Inflammatory macrophage treated with lipopolysaccharide for 1 hour (primary cell): ENCODE results near the gene E2F3.

Source experiments
- DNase-seq, 2 donors: peaks; one replicate each; pipeline ENCODE4 v3.0.0-alpha.2; 2020 to 2022

The E2F3 gene

GRCh38 chr6:20402342-20403069 is 827 bp downstream of the E2F3 start:
- peak; percentile 74 to 77 for DNase-seq

- peak; percentile 94 to 96 for DNase-seq
Measured at GRCh38 chr6:20403070-20403765, 1.5 kb downstream of the E2F3 start.

- peak; percentile 61 to 63 for DNase-seq
Measured at GRCh38 chr6:20403766-20404640, 2.3 kb downstream of the E2F3 start.

- DNase-seq: peak; percentile 41 to 47
Measured at GRCh38 chr6:20404641-20405032, 3.0 kb downstream of the E2F3 start.

- no peak for DNase-seq
Measured at GRCh38 chr6:20408851-20409250, 7.2 kb downstream of the E2F3 start.

- no peak for DNase-seq
Measured at GRCh38 chr6:20409427-20409971, 7.8 kb downstream of the E2F3 start.

GRCh38 chr6:20411544-20411943 is 9.9 kb downstream of the E2F3 start:
- DNase-seq: peak in 1 of 2 donors; percentile 22

- DNase-seq: no peak
Measured at GRCh38 chr6:20411953-20412681, 10.4 kb downstream of the E2F3 start.

- DNase-seq: no peak
Measured at GRCh38 chr6:20412682-20413073, 11.0 kb downstream of the E2F3 start.

GRCh38 chr6:20413826-20414225 is 12.1 kb downstream of the E2F3 start:
- DNase-seq: no peak

GRCh38 chr6:20414711-20415110 is 13.0 kb downstream of the E2F3 start:
- DNase-seq: no peak

- DNase-seq: no peak
Measured at GRCh38 chr6:20415304-20415703, 13.6 kb downstream of the E2F3 start.

- DNase-seq: no peak
Measured at GRCh38 chr6:20415712-20416454, 14.2 kb downstream of the E2F3 start.

GRCh38 chr6:20416567-20417345 is 15.1 kb downstream of the E2F3 start:
- DNase-seq: peak; percentile 32 to 57

- DNase-seq: no peak
Measured at GRCh38 chr6:20417819-20418218, 16.1 kb downstream of the E2F3 start.

- peak in 1 of 2 donors; percentile 15 for DNase-seq
Measured at GRCh38 chr6:20426177-20427082, 24.8 kb downstream of the E2F3 start.

- DNase-seq: no peak
Measured at GRCh38 chr6:20427856-20428255, 26.2 kb downstream of the E2F3 start.

- DNase-seq: no peak
Measured at GRCh38 chr6:20432692-20433091, 31.0 kb downstream of the E2F3 start.

- no peak for DNase-seq
Measured at GRCh38 chr6:20433321-20433720, 31.6 kb downstream of the E2F3 start.

GRCh38 chr6:20433929-20434328 is 32.2 kb downstream of the E2F3 start:
- no peak for DNase-seq
